ENCODE results near the gene SNTB2. TPM values are rescaled to one million over a fixed set of nuclear protein-coding genes. Genes with fewer than 3 reads are reported as not detected.

SNTB2 gene
- total and polyA plus RNA-seq, 2 of the 4 experiments (the other 2 are of a cell fraction) = 23.5 to 47.5 TPM

- intact Hi-C loops (cut with micrococcal nuclease) = no loop called here
- no peak for TF ChIP-seq CEBPB (IDR thresholded peaks at IDR 0.05; ENCODE audit: low read depth, low read length)
- no peak for TF ChIP-seq RFX5 (IDR thresholded peaks at IDR 0.05; ENCODE audit: low read depth, low read length)
- no peak for TF ChIP-seq NFE2L2 (IDR thresholded peaks at IDR 0.05; ENCODE audit: low read depth, low read length)
- no peak for TF ChIP-seq SMC3 (IDR thresholded peaks at IDR 0.05; ENCODE audit: low read depth, low read length)
- no peak for TF ChIP-seq RCOR1 (IDR thresholded peaks at IDR 0.05; ENCODE audit: insufficient replicate concordance, low read length)
- TF ChIP-seq BHLHE40 (IDR thresholded peaks at IDR 0.05; ENCODE audit: low read depth, low read length) = no peak
- TF ChIP-seq USF2 (IDR thresholded peaks at IDR 0.05; ENCODE audit: low read depth, low read length) = no peak
- no peak for TF ChIP-seq MXI1 (IDR thresholded peaks at IDR 0.05; ENCODE audit: borderline replicate concordance, low read depth, low read length)
- no peak for TF ChIP-seq FOS (IDR thresholded peaks at IDR 0.05; ENCODE audit: low read depth, low read length)
- TF ChIP-seq CTCF (conservative IDR thresholded peaks at IDR 0.05; ENCODE audit: low read depth, low read length) = no peak
- TF ChIP-seq MAZ (IDR thresholded peaks at IDR 0.05; ENCODE audit: borderline replicate concordance, low read depth, low read length) = no peak
- TF ChIP-seq CHD1 (IDR thresholded peaks at IDR 0.05; ENCODE audit: low read depth, low read length) = no peak
- no peak for TF ChIP-seq ELK1 (IDR thresholded peaks at IDR 0.05; ENCODE audit: borderline replicate concordance, low read depth, low read length)
- no peak for TF ChIP-seq RAD21 (IDR thresholded peaks at IDR 0.05; ENCODE audit: low read length)
- TF ChIP-seq POLR2A (IDR thresholded peaks at IDR 0.05; ENCODE audit: low read depth, low read length) = no peak
- no peaks in the 10 kb centered on the region for H3K27me3 ChIP-seq (ENCODE audit: control insufficient read depth, insufficient read depth, low read length)
- H3K18ac ChIP-seq (ENCODE audit: low read depth, low read length) = no peak overlapping the region
- no peak overlapping the region for H3K23ac ChIP-seq (ENCODE audit: low read depth, low read length)
- H3K9me1 ChIP-seq (ENCODE audit: insufficient read depth, low read length) = peaks cover 10% of the 10 kb centered on the region
- H2AK9ac ChIP-seq (replicated peaks; ENCODE audit: low read depth, low read length, poor library complexity) = no peak overlapping the region
- peaks cover 12% of the 10 kb centered on the region for H3K4me1 ChIP-seq (ENCODE audit: control insufficient read depth, insufficient read depth, low read length)
- no peak overlapping the region for H3K56ac ChIP-seq (ENCODE audit: extremely low read depth, insufficient read depth, low read length)
- dilution Hi-C loops (cut with HindIII; ENCODE audit: low sequenced_read_pairs, unreplicated experiment) = no loop called here
- peaks cover 44% of the 10 kb centered on the region for H3K36me3 ChIP-seq (ENCODE audit: control insufficient read depth, insufficient read depth, low read length)
- ChIA-PET CTCF (no interaction called here), POLR2A (ENCODE audit: unreplicated experiment) (no interaction called here)
- in situ Hi-C loops (cut with MboI; ENCODE audit: low sequenced_read_pairs) = no loop called here
- WGBS, 2 experiments (ENCODE audit: extremely low coverage in 2 of 2, insufficient read length in 1 of 2) = 93% methylated on average over 3 of the region's 14 CpGs; no CpG with 5 or more reads in 1 of the 2 experiments
- H3K4me3 ChIP-seq (ENCODE audit: insufficient read depth, low read depth, low read length) = no peak overlapping the region
- no peak for ATAC-seq (ENCODE audit: low read depth)
- no peak overlapping the region for H4K5ac ChIP-seq (ENCODE audit: low read depth, low read length)
- no peak for DNase-seq
- H3K9me3 ChIP-seq (ENCODE audit: control insufficient read depth, insufficient read depth, low read length) = no peaks in the 10 kb centered on the region
- H3K4me2 ChIP-seq (ENCODE audit: low read depth, low read length) = no peak overlapping the region
- BruUV-seq (replicated peaks) = no TSS peak
- H2AFZ ChIP-seq (replicated peaks; ENCODE audit: low read length, poor library complexity) = no peak overlapping the region
- H3K79me1 ChIP-seq (ENCODE audit: low read depth in 1 of 2, low read length in 2 of 2) = peaks cover 37 to 76% of the 10 kb centered on the region in 2 experiments
- H4K20me1 ChIP-seq (ENCODE audit: insufficient read depth, low read length) = peaks cover 61% of the 10 kb centered on the region
- H3K14ac ChIP-seq (replicated peaks; ENCODE audit: low read depth, low read length) = no peak overlapping the region
- no peak overlapping the region for H3K4ac ChIP-seq (ENCODE audit: low read depth, low read length)
- no peak overlapping the region for H2BK20ac ChIP-seq (ENCODE audit: low read depth, low read length)
- H2BK5ac ChIP-seq (ENCODE audit: low read depth, low read length, poor library complexity, severe bottlenecking) = no peak overlapping the region
- no peak overlapping the region for H4K91ac ChIP-seq (ENCODE audit: insufficient read depth, low read depth, low read length)
- no peak overlapping the region for H4K8ac ChIP-seq (ENCODE audit: low read depth in 2 of 2, low read length in 2 of 2)
- no peak overlapping the region for H2BK15ac ChIP-seq (ENCODE audit: low read depth, low read length)
- no peak overlapping the region for H3K27ac ChIP-seq (ENCODE audit: insufficient read depth, low read length)
- H2BK120ac ChIP-seq (ENCODE audit: low read depth, low read length) = no peak overlapping the region
- H2AK5ac ChIP-seq (ENCODE audit: low read depth, low read length) = no peak overlapping the region
- no peak overlapping the region for H3K9ac ChIP-seq (ENCODE audit: low read depth, low read length)
Observed at GRCh38 chr16:69327585-69328310, 140.8 kb downstream of the SNTB2 start.

Measured in IMR-90 (cell line).